ENCODE data around the gene MMP7.

MMP7 gene

GRCh38 chr11:102493524-102493923 lies 37.0 kb downstream of the MMP7 start:
- no peak for DNase-seq

DNA sequence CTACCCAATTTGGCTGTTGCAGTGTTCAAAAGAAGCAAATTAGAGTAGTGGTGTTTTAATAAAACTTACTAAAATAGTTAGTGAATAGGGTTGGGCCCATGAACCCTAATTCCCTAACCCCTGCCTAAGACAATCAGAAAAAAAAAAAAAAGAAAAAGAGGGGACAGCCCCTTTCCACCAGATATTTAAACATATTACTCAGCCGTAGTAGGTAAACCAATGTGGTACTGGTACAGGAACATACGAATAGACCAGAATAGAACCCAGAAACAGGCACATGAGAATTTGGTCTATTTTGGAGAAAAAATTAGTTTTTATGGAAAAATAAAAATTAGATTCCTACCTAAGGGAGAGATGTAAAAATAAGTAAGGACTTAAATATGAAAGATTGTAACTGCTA lies 38.6 kb downstream of the MMP7 start:
- DNase-seq, result no peak

- DNase-seq, result no peak
Observed at GRCh38 chr11:102489186-102490145, 41.1 kb downstream of the MMP7 start.

GRCh38 chr11:102488208-102488607 lies 42.3 kb downstream of the MMP7 start:
- DNase-seq, result no peak

GRCh38 chr11:102487214-102487613 lies 43.3 kb downstream of the MMP7 start:
- DNase-seq, result no peak

- no peak for DNase-seq
Observed at GRCh38 chr11:102486584-102486983, 44.0 kb downstream of the MMP7 start.

GRCh38 chr11:102485095-102485722 lies 45.3 kb downstream of the MMP7 start:
- DNase-seq, result no peak

- no peak for DNase-seq
Observed at GRCh38 chr11:102482433-102482832, 48.1 kb downstream of the MMP7 start.

GRCh38 chr11:102479733-102480132 lies 50.8 kb downstream of the MMP7 start:
- no peak for DNase-seq

DNA sequence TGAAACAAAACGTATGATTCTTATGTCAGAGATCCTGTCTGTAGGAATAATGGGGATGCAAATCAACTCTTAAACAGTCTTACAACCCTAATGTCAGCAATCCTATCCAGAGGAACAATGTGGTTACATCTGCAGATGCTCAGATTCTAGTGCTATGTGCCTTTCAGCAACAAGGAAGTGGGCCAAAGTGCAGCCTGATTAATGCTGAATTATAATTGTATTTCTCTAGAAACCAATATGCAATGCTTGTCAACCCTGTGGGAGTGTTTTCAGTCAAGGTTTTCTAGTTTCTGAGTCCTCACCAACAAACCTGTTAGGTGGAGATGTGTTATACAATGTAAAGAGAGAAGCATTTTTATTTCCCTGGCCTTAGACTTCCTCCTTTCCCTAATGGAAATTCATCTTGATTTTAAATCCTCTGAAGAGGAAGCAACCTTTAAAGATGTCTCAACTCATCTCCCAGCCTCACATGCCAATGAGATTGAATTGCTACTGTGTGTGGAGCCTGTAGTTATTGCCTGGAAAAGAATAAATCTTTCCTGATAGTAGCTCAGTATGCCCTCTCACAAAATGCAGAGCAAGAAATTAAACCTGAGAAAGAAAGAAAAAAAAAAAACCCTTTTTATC lies 51.8 kb downstream of the MMP7 start:
- DNase-seq, result no peak

- no peak for DNase-seq
Observed at GRCh38 chr11:102476812-102477211, 53.7 kb downstream of the MMP7 start.

DNA sequence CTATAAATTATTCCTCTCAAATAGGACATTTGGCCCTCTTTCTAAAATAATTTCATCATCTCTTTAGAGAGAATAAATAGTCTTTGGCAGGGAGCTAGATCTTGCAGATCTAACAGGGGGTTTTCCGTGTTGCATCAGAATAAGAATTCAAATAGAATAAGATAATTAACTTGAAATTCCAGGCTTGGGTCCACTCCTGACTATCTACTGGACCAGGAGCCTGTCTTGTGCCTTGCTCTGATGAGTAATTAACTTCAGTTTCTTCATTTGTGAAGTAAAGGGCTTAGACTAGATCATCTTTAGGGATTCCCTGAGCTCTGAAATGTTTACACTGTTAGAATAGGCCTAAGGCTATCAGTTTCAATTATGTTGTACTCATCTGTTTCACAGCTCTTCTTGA lies 54.5 kb downstream of the MMP7 start:
- DNase-seq, result no peak

DNA sequence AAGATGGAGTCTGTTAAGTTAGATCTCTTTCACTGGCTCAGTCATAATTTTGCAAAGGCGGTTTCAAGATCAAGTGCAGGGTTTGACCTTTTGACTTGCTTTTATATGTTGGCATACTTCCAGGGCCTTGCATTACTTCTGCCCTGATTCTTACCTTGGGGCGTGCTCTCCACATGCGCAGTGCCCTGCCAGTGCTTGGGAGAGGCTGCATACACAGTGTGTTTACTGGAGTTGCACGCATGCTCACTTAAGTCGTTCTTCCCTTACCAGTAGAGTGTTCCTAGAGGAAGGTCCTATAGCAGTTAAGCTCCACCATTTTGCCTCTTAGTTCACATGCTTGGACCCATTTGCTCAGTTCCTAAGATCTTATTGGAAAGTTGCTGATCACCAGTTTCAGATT lies 57.0 kb downstream of the MMP7 start:
- DNase-seq, result no peak

- DNase-seq, result no peak
Observed at GRCh38 chr11:102472127-102472526, 58.4 kb downstream of the MMP7 start.

GRCh38 chr11:102471474-102471873 lies 59.1 kb downstream of the MMP7 start:
- DNase-seq, result no peak

All from DMS 273 treated with DMSO at 0.1 percent for 48 hours (cell line).